Anterior cingulate cortex (tissue), 58 donors: ENCODE data around the gene GLA.

ENCODE experiments used
- DNase-seq, 58 donors: peaks; one replicate each; lab custom pipeline; 2025; lab: John Stamatoyannopoulos, UW

Gene GLA

GRCh38 chrX:101399825-101400224 lies 7.9 kb downstream of the GLA start:
- no peak for DNase-seq

GRCh38 chrX:101398694-101399093 lies 9.0 kb downstream of the GLA start:
- no peak for DNase-seq

GRCh38 chrX:101397779-101398178 lies 9.9 kb downstream of the GLA start:
- DNase-seq, result no peak

- no peak for DNase-seq
These were observed 11.9 kb downstream of the GLA start for GRCh38 chrX:101395789-101396188.

GRCh38 chrX:101394372-101394771 lies 13.4 kb downstream of the GLA start:
- no peak for DNase-seq

- DNase-seq, result no peak
These were observed 14.0 kb downstream of the GLA start for GRCh38 chrX:101393530-101394305.

GRCh38 chrX:101391831-101392230 lies 15.9 kb downstream of the GLA start:
- no peak for DNase-seq

- peak; percentile 1 to 86 (median 67) for DNase-seq
These were observed 16.8 kb downstream of the GLA start, which contains the start of gene RPL36A for GRCh38 chrX:101390664-101391525. Gene RPL36A (plus strand): TSS chrX:101391011. CDS start chrX:101391044, 33 bp downstream.

GRCh38 chrX:101388604-101389003 lies 19.1 kb downstream of the GLA start:
- DNase-seq, result no peak

GRCh38 chrX:101386542-101386885 lies 21.2 kb downstream of the GLA start:
- no peak for DNase-seq

GRCh38 chrX:101385795-101386541 lies 21.8 kb downstream of the GLA start, which contains the start of gene BTK:
Gene BTK (minus strand): TSS chrX:101386191. CDS start chrX:101375284, 10,907 bp downstream.
- peak in 3 of 58 donors; percentile 0 to 15 (median 5) for DNase-seq

GRCh38 chrX:101385026-101385684 lies 22.6 kb downstream of the GLA start:
- DNase-seq, result no peak

- DNase-seq, result no peak
These were observed 24.0 kb downstream of the GLA start for GRCh38 chrX:101383679-101384205.

- no peak for DNase-seq
These were observed 30.2 kb downstream of the GLA start for GRCh38 chrX:101377547-101377946.

- DNase-seq, result no peak
These were observed 36.7 kb downstream of the GLA start for GRCh38 chrX:101370888-101371504.

GRCh38 chrX:101369687-101370086 lies 38.0 kb downstream of the GLA start:
- no peak for DNase-seq

- DNase-seq, result no peak
These were observed 38.9 kb downstream of the GLA start for GRCh38 chrX:101368800-101369199.

GRCh38 chrX:101365301-101365795 lies 42.4 kb downstream of the GLA start:
- no peak for DNase-seq

GRCh38 chrX:101362757-101363156 lies 45.0 kb downstream of the GLA start:
- no peak for DNase-seq
